SK-N-SH treated with all-trans-retinoic acid at 6 μM for 48 hours (cell line): ENCODE measurements around the gene PRLH.

Experiments
- CSDC2 ChIP-seq: fragments of 250-450 bp; sonication (Bioruptor Pico); IDR thresholded peaks from 2 replicates; pipeline ENCODE4 v1.5.0; 2020; ENCODE audit warnings: mild to moderate bottlenecking, moderate library complexity
- ZFP30 ChIP-seq: fragments of 450-650 bp; formaldehyde crosslinking; IDR thresholded peaks from 2 replicates; pipeline ENCODE4 v1.5.0; 2022; ENCODE audit warnings: mild to moderate bottlenecking, moderate library complexity

- no peak for TF ChIP-seq ZFP30
- no peak for TF ChIP-seq CSDC2 (CRISPR knock-in tag)
These were observed 1.1 kb downstream of the PRLH start for GRCh38 chr2:237567276-237568029.
